GM12801 (cell line): ENCODE results near the gene SLC22A12.

Experiments
- TF ChIP-seq, protein P1 (sequence below): IDR thresholded peaks from one replicate; pipeline ENCODE4 v1.5.1; 2011; ENCODE audit warnings: control low read depth; ENCODE audit not compliant: insufficient read length; ENCODE audit errors: extremely low read depth

Gene SLC22A12

DNA sequence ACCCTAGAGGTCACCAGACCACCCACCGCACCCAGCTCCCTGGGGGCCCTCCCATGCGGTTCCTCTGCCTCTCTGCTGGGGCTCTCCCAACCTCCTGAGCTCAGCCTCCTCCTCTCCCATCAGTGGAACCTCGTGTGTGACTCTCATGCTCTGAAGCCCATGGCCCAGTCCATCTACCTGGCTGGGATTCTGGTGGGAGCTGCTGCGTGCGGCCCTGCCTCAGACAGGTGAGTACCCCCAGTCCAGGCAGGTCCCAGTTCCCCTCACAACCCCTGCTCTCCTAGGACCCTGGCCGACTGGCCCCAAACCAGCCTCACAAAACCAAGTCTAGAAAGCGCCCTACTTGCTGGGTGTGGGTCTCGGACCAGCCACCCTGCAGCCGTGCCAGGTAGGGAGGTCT lies 1.6 kb downstream of the SLC22A12 start:
- TF ChIP-seq, protein P1, sequence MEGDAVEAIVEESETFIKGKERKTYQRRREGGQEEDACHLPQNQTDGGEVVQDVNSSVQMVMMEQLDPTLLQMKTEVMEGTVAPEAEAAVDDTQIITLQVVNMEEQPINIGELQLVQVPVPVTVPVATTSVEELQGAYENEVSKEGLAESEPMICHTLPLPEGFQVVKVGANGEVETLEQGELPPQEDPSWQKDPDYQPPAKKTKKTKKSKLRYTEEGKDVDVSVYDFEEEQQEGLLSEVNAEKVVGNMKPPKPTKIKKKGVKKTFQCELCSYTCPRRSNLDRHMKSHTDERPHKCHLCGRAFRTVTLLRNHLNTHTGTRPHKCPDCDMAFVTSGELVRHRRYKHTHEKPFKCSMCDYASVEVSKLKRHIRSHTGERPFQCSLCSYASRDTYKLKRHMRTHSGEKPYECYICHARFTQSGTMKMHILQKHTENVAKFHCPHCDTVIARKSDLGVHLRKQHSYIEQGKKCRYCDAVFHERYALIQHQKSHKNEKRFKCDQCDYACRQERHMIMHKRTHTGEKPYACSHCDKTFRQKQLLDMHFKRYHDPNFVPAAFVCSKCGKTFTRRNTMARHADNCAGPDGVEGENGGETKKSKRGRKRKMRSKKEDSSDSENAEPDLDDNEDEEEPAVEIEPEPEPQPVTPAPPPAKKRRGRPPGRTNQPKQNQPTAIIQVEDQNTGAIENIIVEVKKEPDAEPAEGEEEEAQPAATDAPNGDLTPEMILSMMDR = no peak

DNA sequence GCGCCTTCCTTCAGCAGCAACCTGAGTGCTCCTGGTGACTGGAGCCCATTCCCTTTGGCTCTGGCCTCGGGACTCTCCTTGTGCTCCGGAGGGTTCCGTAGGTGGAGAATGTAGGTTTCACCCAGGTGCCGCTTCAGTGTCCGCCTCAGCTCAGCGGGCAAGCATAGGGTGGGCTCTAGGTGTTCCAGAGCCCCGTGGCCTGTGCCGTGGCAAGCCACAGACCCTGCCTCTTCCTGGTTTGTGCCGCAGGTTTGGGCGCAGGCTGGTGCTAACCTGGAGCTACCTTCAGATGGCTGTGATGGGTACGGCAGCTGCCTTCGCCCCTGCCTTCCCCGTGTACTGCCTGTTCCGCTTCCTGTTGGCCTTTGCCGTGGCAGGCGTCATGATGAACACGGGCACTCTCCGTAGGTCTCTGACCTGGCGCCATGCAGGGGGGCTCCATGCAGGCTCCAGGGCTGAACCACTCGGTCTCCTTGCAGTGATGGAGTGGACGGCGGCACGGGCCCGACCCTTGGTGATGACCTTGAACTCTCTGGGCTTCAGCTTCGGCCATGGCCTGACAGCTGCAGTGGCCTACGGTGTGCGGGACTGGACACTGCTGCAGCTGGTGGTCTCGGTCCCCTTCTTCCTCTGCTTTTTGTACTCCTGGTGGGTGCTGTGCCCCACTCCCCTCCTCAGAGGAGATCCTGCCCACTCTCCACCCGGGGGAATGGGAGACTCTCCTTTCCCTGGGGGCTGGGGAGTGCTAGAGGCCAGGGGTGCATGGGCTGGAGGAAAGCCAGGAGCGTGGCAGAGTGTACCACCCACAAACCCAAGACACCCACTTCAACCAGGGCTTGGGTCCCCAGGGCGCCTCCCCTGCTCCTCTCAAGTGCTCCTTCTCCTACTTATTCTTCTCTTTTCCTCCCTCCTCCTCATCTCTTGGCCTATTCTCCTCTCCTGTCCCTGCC lies 2.4 kb downstream of the SLC22A12 start:
- TF ChIP-seq, protein P1 = no peak

DNA sequence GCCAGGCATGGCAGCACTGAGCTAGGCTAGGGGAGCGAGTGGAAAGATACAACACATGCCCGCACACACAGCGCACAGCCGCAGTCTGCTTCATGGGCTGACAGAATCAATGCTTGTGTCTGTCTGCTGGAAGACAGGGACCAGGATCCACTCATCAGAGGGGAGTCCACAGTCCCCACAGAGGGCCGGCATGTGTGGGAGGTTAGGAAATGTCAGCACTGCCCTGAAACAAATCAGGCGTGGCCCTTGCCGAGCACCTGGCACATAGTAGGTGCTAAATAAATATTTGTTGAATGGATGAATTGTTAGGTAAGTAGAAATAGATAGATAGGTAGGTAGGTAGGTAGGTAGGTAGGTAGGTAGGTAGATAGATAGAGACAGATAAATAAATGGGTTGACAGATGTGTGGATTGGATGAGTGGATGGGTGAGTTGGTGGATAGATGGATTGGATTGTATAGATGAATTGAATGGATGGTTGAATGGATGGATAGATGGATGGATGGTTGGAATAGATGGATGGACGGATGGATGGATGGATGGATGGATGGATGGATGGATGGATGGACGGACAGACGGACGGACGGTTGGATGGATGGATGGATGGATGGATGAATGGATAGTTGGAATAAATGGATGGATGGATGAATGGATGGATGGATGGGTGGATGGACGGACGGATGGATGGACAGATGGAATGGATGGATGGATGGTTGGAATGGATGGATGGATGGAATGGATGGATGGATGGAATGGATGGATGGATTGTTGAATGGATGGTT lies 3.3 kb downstream of the SLC22A12 start:
- TF ChIP-seq, protein P1 = no peak

DNA sequence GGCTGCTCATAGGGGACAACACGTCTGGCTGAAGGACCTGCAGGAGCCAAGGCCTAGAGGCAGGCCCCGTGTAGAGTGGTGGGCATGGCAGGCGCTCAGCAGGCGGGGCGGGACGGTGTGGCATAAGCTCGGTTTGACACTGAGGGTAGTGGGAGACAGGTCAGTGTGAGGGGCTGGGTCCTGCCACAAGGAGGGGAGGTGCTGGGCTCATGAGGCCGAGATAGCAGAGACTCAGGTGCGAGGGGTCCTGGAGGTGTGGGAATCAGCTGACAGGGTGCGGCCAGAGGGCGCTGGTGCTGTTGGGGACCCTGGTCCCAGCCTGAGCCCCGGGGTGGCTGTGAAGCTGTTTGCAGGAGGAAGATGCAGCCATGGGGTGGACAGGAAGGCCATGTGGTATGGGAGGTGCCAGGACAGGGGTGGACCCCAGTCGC lies 6.7 kb downstream of the SLC22A12 start:
- TF ChIP-seq, protein P1 = no peak

DNA sequence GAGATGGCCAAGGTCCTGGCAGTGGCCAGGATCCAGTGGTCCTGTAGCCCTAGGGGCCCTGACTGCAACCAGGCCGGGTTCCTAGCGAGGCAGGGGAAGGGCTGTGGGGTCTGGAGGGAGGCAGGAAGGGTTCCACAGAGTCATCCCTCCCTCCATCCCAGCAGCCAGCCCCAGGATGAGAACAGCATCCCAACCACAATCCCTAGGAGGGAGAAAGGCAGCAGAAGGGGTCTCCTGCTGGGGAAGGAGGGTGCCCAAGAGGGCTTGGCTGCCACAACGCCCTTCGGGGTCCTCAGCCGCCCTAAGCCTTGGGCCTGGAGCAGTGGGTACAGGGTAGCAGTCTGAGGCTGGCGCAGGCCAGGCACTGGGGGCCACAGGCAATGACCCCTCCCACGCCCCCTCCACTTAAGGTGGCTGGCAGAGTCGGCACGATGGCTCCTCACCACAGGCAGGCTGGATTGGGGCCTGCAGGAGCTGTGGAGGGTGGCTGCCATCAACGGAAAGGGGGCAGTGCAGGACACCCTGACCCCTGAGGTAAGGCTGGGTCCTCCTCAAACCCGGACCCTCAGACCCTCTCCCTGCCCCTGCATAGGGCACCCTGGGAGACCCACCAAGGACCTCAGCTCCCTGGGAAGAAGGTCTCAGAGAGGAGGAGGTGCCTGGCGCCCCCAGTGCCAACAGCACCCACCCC lies 7.2 kb downstream of the SLC22A12 start:
- TF ChIP-seq, protein P1 = no peak

DNA sequence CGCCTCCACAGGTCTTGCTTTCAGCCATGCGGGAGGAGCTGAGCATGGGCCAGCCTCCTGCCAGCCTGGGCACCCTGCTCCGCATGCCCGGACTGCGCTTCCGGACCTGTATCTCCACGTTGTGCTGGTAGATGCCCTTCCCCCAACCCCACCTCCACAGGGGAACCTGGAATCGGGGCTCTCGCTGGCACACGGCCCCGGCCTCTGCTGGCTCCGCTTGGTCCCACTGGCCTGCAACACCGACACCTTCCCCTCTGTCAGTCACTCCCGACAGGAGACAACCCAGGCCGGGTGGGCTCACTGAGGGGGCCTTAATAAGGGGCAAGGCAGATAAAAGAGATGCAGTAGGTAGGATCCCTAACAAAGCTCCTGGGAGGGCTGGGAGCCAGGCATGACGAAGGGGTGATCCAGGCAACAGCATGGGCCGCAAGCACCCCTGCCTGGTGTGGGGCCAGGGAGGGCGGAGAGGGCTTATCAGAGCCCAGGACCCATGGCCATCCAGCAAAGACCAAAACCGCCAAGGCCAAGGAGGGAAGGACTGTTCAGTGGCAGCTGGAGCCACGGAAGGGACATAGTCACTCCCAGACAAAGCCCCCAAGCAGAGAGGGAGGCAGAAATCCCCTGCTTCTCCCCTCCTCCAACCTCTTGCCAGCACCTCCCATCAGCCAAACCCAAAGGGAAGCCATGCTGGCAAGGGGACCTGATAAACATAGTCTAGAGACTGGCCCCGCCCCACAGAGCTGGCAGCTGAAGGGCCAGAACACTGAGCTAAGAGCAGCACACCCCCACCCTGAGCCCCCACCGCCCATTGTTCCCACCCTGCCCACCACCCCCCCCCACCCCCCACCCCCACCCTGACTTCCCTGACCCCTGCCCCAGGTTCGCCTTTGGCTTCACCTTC lies 8.0 kb downstream of the SLC22A12 start:
- TF ChIP-seq, protein P1 = no peak
